IMR-90 (cell line): ENCODE data around the gene TPSAB1. TPM values are rescaled to one million over a fixed set of nuclear protein-coding genes. Genes with fewer than 3 reads are reported as not detected.
"Not testable (repeated sequence)": the region's sequence is repeated elsewhere in the genome, so short reads cannot be mapped to it uniquely, and the experiment has no call there.

Source experiments
- ATAC-seq: fragments of 200-7000 bp; cut with Tn5 transposase; 2 replicates; pipeline ENCODE4 v1.9.1; 2020; ENCODE audit warnings: low read depth, mild to moderate bottlenecking, moderate library complexity
- BruUV-seq: library from RNA; stranded (reverse); fragments of 400-500 nt; replicated peaks from 2 replicates; lab custom pipeline; 2021; lab: Mats Ljungman, UMichigan
- CTCF ChIA-PET: fragments of 300-600 bp; formaldehyde crosslinking; extraction: SDS; loops from one replicate; lab custom pipeline; 2021; ENCODE audit warnings: antibody characterized with exemption; lab: Yijun Ruan, JAX
- POLR2A ChIA-PET: fragments of 300-600 bp; sonication (Branson Sonifier 250); formaldehyde crosslinking; loops from one replicate; lab custom pipeline; 2022; ENCODE audit warnings: antibody characterized with exemption; ENCODE audit not compliant: unreplicated experiment; lab: Charles Lee
- DNase-seq: peaks from one replicate; pipeline ENCODE4 v3.0.0; 2013
- H2AFZ ChIP-seq: replicated peaks from 2 replicates; pipeline ENCODE3; 2013; ENCODE audit warnings: low read length, mild to moderate bottlenecking; ENCODE audit not compliant: poor library complexity
- H2AK5ac ChIP-seq: 2 replicates; pipeline ENCODE4 v1.6.1; 2013; ENCODE audit warnings: low read depth, low read length, inconsistent platforms
- H2AK9ac ChIP-seq: replicated peaks from 2 replicates; pipeline ENCODE3; 2013; ENCODE audit warnings: mild to moderate bottlenecking, low read depth, low read length, moderate library complexity; ENCODE audit not compliant: poor library complexity
- H2BK120ac ChIP-seq: 2 replicates; pipeline ENCODE4 v1.6.1; 2013; ENCODE audit warnings: low read depth, low read length, inconsistent platforms
- H2BK15ac ChIP-seq: 3 replicates; pipeline ENCODE4 v1.6.1; 2013; ENCODE audit warnings: low read depth, low read length, inconsistent platforms
- H2BK20ac ChIP-seq: 2 replicates; pipeline ENCODE4 v1.6.1; 2013; ENCODE audit warnings: low read depth, mild to moderate bottlenecking, inconsistent platforms, low read length, moderate library complexity
- H2BK5ac ChIP-seq: 2 replicates; pipeline ENCODE4 v1.6.1; 2013; ENCODE audit warnings: mild to moderate bottlenecking, low read depth, low read length, inconsistent platforms; ENCODE audit not compliant: poor library complexity, severe bottlenecking
- H3K14ac ChIP-seq: replicated peaks from 2 replicates; pipeline ENCODE4 v1.6.1; 2013; ENCODE audit warnings: low read depth, low read length, inconsistent platforms
- H3K18ac ChIP-seq: 2 replicates; pipeline ENCODE4 v1.6.1; 2013; ENCODE audit warnings: low read depth, low read length, control low read depth
- H3K23ac ChIP-seq: 2 replicates; pipeline ENCODE4 v1.6.1; 2013; ENCODE audit warnings: low read depth, low read length, inconsistent platforms
- H3K27ac ChIP-seq: 2 replicates; pipeline ENCODE4 v1.5.1; 2013; ENCODE audit warnings: mild to moderate bottlenecking, control low read depth, low read length; ENCODE audit not compliant: insufficient read depth
- H3K27me3 ChIP-seq: 2 replicates; pipeline ENCODE4 v1.6.1; 2013; ENCODE audit warnings: low read length; ENCODE audit not compliant: control insufficient read depth, insufficient read depth
- H3K36me3 ChIP-seq: 2 replicates; pipeline ENCODE4 v1.6.1; 2013; ENCODE audit warnings: low read length, mixed read lengths; ENCODE audit not compliant: control insufficient read depth, insufficient read depth
- H3K4ac ChIP-seq: 2 replicates; pipeline ENCODE4 v1.6.1; 2013; ENCODE audit warnings: low read depth, low read length, inconsistent platforms
- H3K4me1 ChIP-seq: 2 replicates; pipeline ENCODE4 v1.6.1; 2013; ENCODE audit warnings: low read length, mixed read lengths; ENCODE audit not compliant: control insufficient read depth, insufficient read depth
- H3K4me2 ChIP-seq: 2 replicates; pipeline ENCODE4 v1.6.1; 2013; ENCODE audit warnings: low read depth, mild to moderate bottlenecking, control low read depth, low read length, moderate library complexity
- H3K4me3 ChIP-seq: 2 replicates; pipeline ENCODE4 v1.5.1; 2013; ENCODE audit warnings: low read depth, mild to moderate bottlenecking, control low read depth, low read length, moderate library complexity; ENCODE audit not compliant: insufficient read depth
- H3K56ac ChIP-seq: 2 replicates; pipeline ENCODE4 v1.6.1; 2013; ENCODE audit warnings: low read length, inconsistent platforms; ENCODE audit not compliant: insufficient read depth; ENCODE audit errors: extremely low read depth
- H3K79me1 ChIP-seq, 2 experiments: 2 replicates each; pipeline ENCODE4 v1.6.1; 2013; ENCODE audit warnings: low read length in 2 of 2, inconsistent platforms in 1 of 2, low read depth in 1 of 2
- H3K9ac ChIP-seq: 2 replicates; pipeline ENCODE4 v1.6.1; 2013; ENCODE audit warnings: low read depth, low read length, control low read depth
- H3K9me1 ChIP-seq: 2 replicates; pipeline ENCODE4 v1.6.1; 2013; ENCODE audit warnings: low read length, inconsistent platforms; ENCODE audit not compliant: insufficient read depth
- H3K9me3 ChIP-seq: 2 replicates; pipeline ENCODE4 v1.6.1; 2013; ENCODE audit warnings: low read length; ENCODE audit not compliant: control insufficient read depth, insufficient read depth
- H4K20me1 ChIP-seq: 2 replicates; pipeline ENCODE4 v1.6.1; 2013; ENCODE audit warnings: low read length, inconsistent platforms; ENCODE audit not compliant: insufficient read depth
- H4K5ac ChIP-seq: 2 replicates; pipeline ENCODE4 v1.6.1; 2013; ENCODE audit warnings: mild to moderate bottlenecking, low read depth, low read length, control low read depth
- H4K8ac ChIP-seq, 2 experiments: 2 replicates each; pipeline ENCODE4 v1.6.1; 2013; ENCODE audit warnings: low read depth in 2 of 2, low read length in 2 of 2, control low read depth in 1 of 2, inconsistent platforms in 1 of 2
- H4K91ac ChIP-seq: 2 replicates; pipeline ENCODE4 v1.6.1; 2013; ENCODE audit warnings: low read depth, low read length, inconsistent platforms; ENCODE audit not compliant: insufficient read depth
- CEBPB ChIP-seq: IDR thresholded peaks from 2 replicates; pipeline ENCODE4 v1.6.1; 2012; ENCODE audit warnings: low read depth, low read length, improper control_type of control experiment
- CHD1 ChIP-seq: IDR thresholded peaks from 2 replicates; pipeline ENCODE4 v1.6.1; 2012; ENCODE audit warnings: low read depth, low read length, improper control_type of control experiment
- MAFK ChIP-seq: IDR thresholded peaks from 2 replicates; pipeline ENCODE4 v1.6.1; 2012; ENCODE audit warnings: low read depth, low read length, improper control_type of control experiment
- MXI1 ChIP-seq: IDR thresholded peaks from 2 replicates; pipeline ENCODE4 v1.6.1; 2012; ENCODE audit warnings: low read depth, mild to moderate bottlenecking, low read length, moderate library complexity, borderline replicate concordance
- NFE2L2 ChIP-seq: fragments of 150-350 bp; IDR thresholded peaks from 2 replicates; pipeline ENCODE4 v1.6.1; 2016; ENCODE audit warnings: low read depth, mild to moderate bottlenecking, low read length
- RAD21 ChIP-seq: IDR thresholded peaks from 2 replicates; pipeline ENCODE4 v1.6.1; 2012; ENCODE audit warnings: low read length, improper control_type of control experiment
- USF2 ChIP-seq: fragments of 150-350 bp; IDR thresholded peaks from 2 replicates; pipeline ENCODE4 v1.6.1; 2017; ENCODE audit warnings: mild to moderate bottlenecking, antibody characterized with exemption, low read length, low read depth
- WGBS, 2 experiments: methylation state at CpG; one replicate each; pipeline versions ENCODE4 v1.1.5 to v1.1.7; 2013; ENCODE audit warnings: missing lambda C conversion rate in 2 of 2; ENCODE audit not compliant: insufficient read length in 1 of 2; ENCODE audit errors: extremely low coverage in 2 of 2; 5-methylcytosine and 5-hydroxymethylcytosine counted together
- dilution Hi-C: fragments of 300-500 bp; cut with HindIII; formaldehyde crosslinking; loops from one replicate; pipeline ENCODE4 v1.14.3; 2018; ENCODE audit warnings: low sequenced_read_pairs; ENCODE audit not compliant: unreplicated experiment
- in situ Hi-C: fragments of 300-500 bp; cut with MboI; formaldehyde crosslinking; loops from 3 replicates; pipeline ENCODE4 v1.14.3; 2019; ENCODE audit warnings: low sequenced_read_pairs, inconsistent platforms, mixed read lengths
- intact Hi-C: fragments of 100-400 bp; cut with micrococcal nuclease; formaldehyde crosslinking; loops from 2 replicates; pipeline ENCODE4 v1.10.0; 2022
- polyA plus RNA-seq, 3 experiments: library from polyadenylated mRNA; depleted of rRNA; stranded (reverse); fragments of >200 nt; gene quantifications; 2 replicates each; pipeline ENCODE4 v1.2.3, GENCODE V29; 2012; ENCODE audit warnings: low replicate concordance in 1 of 3
- total RNA-seq: library from RNA; depleted of rRNA; stranded (reverse); fragments of >200 nt; gene quantifications from 2 replicates; pipeline ENCODE4 v1.2.3, GENCODE V29; 2012

The TPSAB1 gene
- total and polyA plus RNA-seq, 2 of the 4 experiments (the other 2 are of a cell fraction), result not detected

GRCh38 chr16:1265826-1266225, 25.3 kb downstream of the TPSAB1 start:
- no peak for TF ChIP-seq CEBPB
- no peak for TF ChIP-seq USF2
- TF ChIP-seq RAD21, result no peak
- TF ChIP-seq MAFK, result no peak
- TF ChIP-seq CHD1, result no peak
- TF ChIP-seq NFE2L2, result no peak
- TF ChIP-seq MXI1, result no peak
- no peak overlapping the region for H3K27ac ChIP-seq
- peaks cover 4% of the 10 kb centered on the region; the same call in 1 of the 2 replicates for H3K9me1 ChIP-seq
- no peak overlapping the region for H2AFZ ChIP-seq
- in situ Hi-C loops (no loop called here), intact Hi-C loops (no loop called here), dilution Hi-C loops (no loop called here)
- H4K8ac ChIP-seq, result no peak overlapping the region
- H3K23ac ChIP-seq, result no peak overlapping the region
- H4K20me1 ChIP-seq, result no peaks in the 10 kb centered on the region; the same call in 1 of the 2 replicates
- no peak overlapping the region for H3K4me2 ChIP-seq
- no peak overlapping the region for H3K14ac ChIP-seq
- ATAC-seq (no peak), DNase-seq (no peak)
- no peak overlapping the region for H3K9ac ChIP-seq
- no peak overlapping the region for H4K5ac ChIP-seq
- POLR2A ChIA-PET, result no interaction called here
- H2AK5ac ChIP-seq, result no peak overlapping the region
- no peaks in the 10 kb centered on the region for H3K9me3 ChIP-seq
- no peak overlapping the region for H2BK5ac ChIP-seq
- H2BK20ac ChIP-seq, result no peak overlapping the region
- no peak overlapping the region for H3K56ac ChIP-seq
- H3K4me3 ChIP-seq, result no peak overlapping the region
- H3K27me3 ChIP-seq, result peaks cover 25% of the 10 kb centered on the region; the same call in 1 of the 2 replicates
- no peak overlapping the region for H3K4ac ChIP-seq
- H3K4me1 ChIP-seq, result no peaks in the 10 kb centered on the region
- H2BK120ac ChIP-seq, result no peak overlapping the region
- no TSS peak for BruUV-seq
- H3K36me3 ChIP-seq, result no peaks in the 10 kb centered on the region
- WGBS, 2 experiments, result 71% methylated on average over 16 of the region's 19 CpGs; no CpG with 5 or more reads in 1 of the 2 experiments
- H3K79me1 ChIP-seq, result no peaks in the 10 kb centered on the region
- H2BK15ac ChIP-seq, result no peak overlapping the region
- H3K18ac ChIP-seq, result no peak overlapping the region
- no peak overlapping the region for H2AK9ac ChIP-seq
- no peak overlapping the region for H4K91ac ChIP-seq
- CTCF ChIA-PET, result no interaction called here

- H3K36me3 ChIP-seq, H3K4ac ChIP-seq, H3K18ac ChIP-seq, H3K4me1 ChIP-seq, H2BK15ac ChIP-seq, H4K5ac ChIP-seq, POLR2A ChIA-PET, ATAC-seq, H3K56ac ChIP-seq, H4K91ac ChIP-seq, H2AFZ ChIP-seq, H2BK120ac ChIP-seq, H3K9ac ChIP-seq, H2AK5ac ChIP-seq, CTCF ChIA-PET, H2BK5ac ChIP-seq, intact Hi-C loops, H3K4me2 ChIP-seq, H3K14ac ChIP-seq, dilution Hi-C loops, in situ Hi-C loops, BruUV-seq, H3K23ac ChIP-seq, H2BK20ac ChIP-seq, H3K4me3 ChIP-seq, DNase-seq, H4K20me1 ChIP-seq, H3K79me1 ChIP-seq, H3K9me1 ChIP-seq, H3K9me3 ChIP-seq, H4K8ac ChIP-seq, H3K27ac ChIP-seq: not testable (repeated sequence)
- Histone ChIP-seq H3K27me3 (peaks cover 18% of the 10 kb centered on the region; the same call in 1 of the 2 replicates), H2AK9ac (peak overlapping the region; percentile 70)
- WGBS, 2 experiments, result 100% methylated on average over 1 of the region's 7 CpGs; no CpG with 5 or more reads in 1 of the 2 experiments
Observed at GRCh38 chr16:1269418-1269817, 28.9 kb downstream of the TPSAB1 start.
